SU-DHL-6 (cell line): ENCODE measurements around the gene RGL1.

Experiments used
- H2AFZ ChIP-seq: fragments of 200-600 bp; sonication (generic); 2 replicates; pipeline ENCODE4 v1.6.1; 2014; ENCODE audit warnings: low read depth, mild to moderate bottlenecking, moderate library complexity, mixed read lengths, antibody characterized with exemption, low read length; ENCODE audit not compliant: severe bottlenecking
- H3F3A ChIP-seq: fragments of 200-600 bp; shearing (Covaris generic); 2 replicates; pipeline ENCODE4 v1.6.0; 2016; ENCODE audit warnings: antibody characterized with exemption, mild to moderate bottlenecking; ENCODE audit not compliant: insufficient read depth
- H3K27ac ChIP-seq: fragments of 200-600 bp; sonication (generic); 2 replicates; pipeline ENCODE4 v1.5.1; 2016; ENCODE audit warnings: low read depth, mild to moderate bottlenecking, low read length, moderate library complexity, mixed read lengths
- H3K27me3 ChIP-seq: fragments of 200-600 bp; sonication (generic), shearing (Covaris generic); 2 replicates; pipeline ENCODE4 v1.6.0; 2014; ENCODE audit warnings: mild to moderate bottlenecking, low read length
- H3K36me3 ChIP-seq: fragments of 200-600 bp; sonication (generic); 2 replicates; pipeline ENCODE4 v1.6.1; 2014; ENCODE audit warnings: mild to moderate bottlenecking, low read length, mixed read lengths
- H3K4me2 ChIP-seq: fragments of 300-600, 200-600 bp; shearing (Covaris generic), sonication (generic); 2 replicates; pipeline ENCODE4 v1.6.0; 2014; ENCODE audit warnings: low read length, low read depth, mild to moderate bottlenecking; ENCODE audit not compliant: poor library complexity, severe bottlenecking
- H3K4me3 ChIP-seq: fragments of 200-600 bp; sonication (generic); 2 replicates; pipeline ENCODE4 v1.5.1; 2014; ENCODE audit warnings: antibody characterized with exemption, low read length, mild to moderate bottlenecking, mixed read lengths; ENCODE audit not compliant: insufficient read depth, poor library complexity, severe bottlenecking
- H3K79me2 ChIP-seq: fragments of 200-600 bp; sonication (generic); 2 replicates; pipeline ENCODE4 v1.6.1; 2014; ENCODE audit warnings: mild to moderate bottlenecking, low read length, moderate library complexity; ENCODE audit not compliant: insufficient read depth
- H3K9ac ChIP-seq: fragments of 200-600 bp; sonication (generic); 2 replicates; pipeline ENCODE4 v1.7.0; 2014; ENCODE audit warnings: mild to moderate bottlenecking, low read length
- H3K9me2 ChIP-seq: fragments of 200-600 bp; sonication (generic); replicated peaks from 2 replicates; pipeline ENCODE4 v1.6.1; 2014; ENCODE audit warnings: low read length; ENCODE audit not compliant: insufficient read depth
- H3K9me3 ChIP-seq: fragments of 200-600 bp; sonication (generic); 2 replicates; pipeline ENCODE4 v1.6.1; 2014; ENCODE audit warnings: low read length, mixed read lengths; ENCODE audit not compliant: insufficient read depth
- H4K20me1 ChIP-seq: fragments of 200-600 bp; sonication (generic); 2 replicates; pipeline ENCODE4 v1.6.1; 2014; ENCODE audit warnings: low read depth, mild to moderate bottlenecking, antibody characterized with exemption, low read length, moderate library complexity, mixed read lengths
- EZH2phosphoT487 ChIP-seq: fragments of 200-600 bp; sonication (generic), shearing (Covaris generic); conservative IDR thresholded peaks from 2 replicates; pipeline ENCODE4 v1.6.1; 2018; ENCODE audit warnings: mild to moderate bottlenecking, antibody characterized with exemption, low read length, moderate library complexity, mixed read lengths
- TF ChIP-seq, protein P1 (sequence below): fragments of 200-600 bp; sonication (generic); IDR thresholded peaks from one replicate; pipeline ENCODE4 v1.5.1; 2017; ENCODE audit warnings: antibody characterized with exemption, mild to moderate bottlenecking, low read length, moderate library complexity; ENCODE audit not compliant: insufficient read depth, poor library complexity, severe bottlenecking

RGL1 gene

DNA sequence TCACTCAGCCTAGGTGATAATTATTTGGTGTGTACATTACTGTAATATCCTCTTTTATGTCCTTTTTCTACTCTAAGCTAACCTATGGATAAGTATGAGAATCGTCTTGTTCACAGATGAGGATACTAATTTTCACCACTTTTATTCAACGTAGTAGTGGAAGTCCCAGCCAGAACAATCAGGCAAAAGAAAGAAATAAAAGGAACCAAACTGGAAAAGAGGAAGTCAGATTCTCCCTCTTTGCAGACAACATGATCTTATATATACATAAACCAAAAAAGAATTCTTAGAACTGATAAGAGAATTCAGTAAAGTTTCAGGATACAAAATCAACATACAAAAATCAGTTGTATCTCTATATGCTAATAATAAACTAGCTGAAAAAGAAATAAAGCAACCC, 12.6 kb upstream of the RGL1 start:
- H2AFZ ChIP-seq = no peak overlapping the region
- H3K4me3 ChIP-seq = no peak overlapping the region
- TF ChIP-seq EZH2phosphoT487 = no peak
- TF ChIP-seq, protein P1, sequence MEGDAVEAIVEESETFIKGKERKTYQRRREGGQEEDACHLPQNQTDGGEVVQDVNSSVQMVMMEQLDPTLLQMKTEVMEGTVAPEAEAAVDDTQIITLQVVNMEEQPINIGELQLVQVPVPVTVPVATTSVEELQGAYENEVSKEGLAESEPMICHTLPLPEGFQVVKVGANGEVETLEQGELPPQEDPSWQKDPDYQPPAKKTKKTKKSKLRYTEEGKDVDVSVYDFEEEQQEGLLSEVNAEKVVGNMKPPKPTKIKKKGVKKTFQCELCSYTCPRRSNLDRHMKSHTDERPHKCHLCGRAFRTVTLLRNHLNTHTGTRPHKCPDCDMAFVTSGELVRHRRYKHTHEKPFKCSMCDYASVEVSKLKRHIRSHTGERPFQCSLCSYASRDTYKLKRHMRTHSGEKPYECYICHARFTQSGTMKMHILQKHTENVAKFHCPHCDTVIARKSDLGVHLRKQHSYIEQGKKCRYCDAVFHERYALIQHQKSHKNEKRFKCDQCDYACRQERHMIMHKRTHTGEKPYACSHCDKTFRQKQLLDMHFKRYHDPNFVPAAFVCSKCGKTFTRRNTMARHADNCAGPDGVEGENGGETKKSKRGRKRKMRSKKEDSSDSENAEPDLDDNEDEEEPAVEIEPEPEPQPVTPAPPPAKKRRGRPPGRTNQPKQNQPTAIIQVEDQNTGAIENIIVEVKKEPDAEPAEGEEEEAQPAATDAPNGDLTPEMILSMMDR = no peak
- H3F3A ChIP-seq = no peaks in the 10 kb centered on the region
- H3K9me2 ChIP-seq = no peaks in the 10 kb centered on the region
- H3K27me3 ChIP-seq = no peaks in the 10 kb centered on the region; the same call in 1 of the 2 replicates
- H3K4me2 ChIP-seq = no peak overlapping the region
- H4K20me1 ChIP-seq = no peaks in the 10 kb centered on the region
- H3K79me2 ChIP-seq = no peaks in the 10 kb centered on the region
- no peaks in the 10 kb centered on the region for H3K9me3 ChIP-seq
- no peak overlapping the region for H3K9ac ChIP-seq
- no peaks in the 10 kb centered on the region for H3K36me3 ChIP-seq
- H3K27ac ChIP-seq = no peak overlapping the region

GRCh38 chr1:183794088-183794487, 10.8 kb upstream of the RGL1 start:
- Histone ChIP-seq H3K4me2 (no peak overlapping the region), H3K9ac (no peak overlapping the region), H3K79me2 (no peaks in the 10 kb centered on the region), H4K20me1 (no peaks in the 10 kb centered on the region), H3F3A (no peaks in the 10 kb centered on the region), H3K27ac (no peak overlapping the region), H2AFZ (no peak overlapping the region), H3K4me3 (no peak overlapping the region), H3K9me3 (no peaks in the 10 kb centered on the region), H3K9me2 (no peaks in the 10 kb centered on the region), H3K27me3 (no peaks in the 10 kb centered on the region; the same call in 1 of the 2 replicates), H3K36me3 (no peaks in the 10 kb centered on the region)
- TF ChIP-seq, protein P1 = no peak
- no peak for TF ChIP-seq EZH2phosphoT487

DNA sequence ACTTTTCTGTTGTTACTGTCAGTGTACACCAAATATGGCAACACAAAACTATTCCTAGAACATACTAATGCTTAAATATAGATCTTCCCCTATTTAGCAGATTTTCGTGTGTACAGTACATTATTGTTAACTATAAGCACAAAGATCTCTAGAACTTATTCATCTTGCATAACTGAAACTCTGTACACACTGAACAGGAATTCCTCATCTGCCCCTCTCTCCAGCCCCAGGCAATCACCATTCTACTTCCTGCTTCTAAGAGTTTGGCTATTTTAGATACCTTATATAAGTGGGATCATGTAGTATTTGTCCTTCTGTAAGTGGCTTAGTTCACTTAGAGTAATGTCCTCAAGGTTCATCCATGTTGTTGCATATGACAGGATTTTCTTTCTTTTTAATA, 4.5 kb upstream of the RGL1 start:
- TF ChIP-seq, protein P1 = no peak
- TF ChIP-seq EZH2phosphoT487 = no peak
- Histone ChIP-seq H3K79me2 (no peaks in the 10 kb centered on the region), H2AFZ (no peak overlapping the region), H3K27me3 (no peaks in the 10 kb centered on the region), H3F3A (no peaks in the 10 kb centered on the region), H3K9ac (no peak overlapping the region), H3K9me2 (no peaks in the 10 kb centered on the region), H3K27ac (no peak overlapping the region), H3K4me2 (no peak overlapping the region), H3K36me3 (no peaks in the 10 kb centered on the region), H4K20me1 (no peaks in the 10 kb centered on the region), H3K4me3 (no peak overlapping the region), H3K9me3 (no peaks in the 10 kb centered on the region)

DNA sequence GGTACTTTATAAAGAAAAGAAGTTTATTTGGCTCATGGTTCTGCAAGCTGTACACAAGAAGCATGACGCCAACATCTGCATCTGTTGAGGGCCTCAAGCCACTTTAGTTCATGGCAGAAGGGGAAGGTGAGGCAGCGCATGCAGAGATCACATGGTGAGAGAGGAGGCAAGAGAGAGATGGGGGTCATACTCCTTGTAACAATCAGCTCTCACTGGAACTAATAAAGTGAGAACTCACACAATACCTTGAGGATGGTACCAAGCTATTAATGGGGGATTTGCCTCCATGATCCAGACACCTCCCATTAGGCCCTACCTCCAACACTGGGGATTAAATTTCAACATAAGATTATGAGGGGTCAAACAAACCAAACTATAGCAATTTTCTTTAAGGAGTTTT, 3.3 kb upstream of the RGL1 start:
- H3F3A ChIP-seq = no peaks in the 10 kb centered on the region
- no peaks in the 10 kb centered on the region for H4K20me1 ChIP-seq
- H3K27me3 ChIP-seq = no peaks in the 10 kb centered on the region
- H3K9ac ChIP-seq = no peak overlapping the region
- no peaks in the 10 kb centered on the region for H3K36me3 ChIP-seq
- TF ChIP-seq EZH2phosphoT487 = no peak
- TF ChIP-seq, protein P1 = no peak
- H3K9me3 ChIP-seq = no peaks in the 10 kb centered on the region
- H3K9me2 ChIP-seq = no peaks in the 10 kb centered on the region
- no peak overlapping the region for H3K27ac ChIP-seq
- H3K79me2 ChIP-seq = no peaks in the 10 kb centered on the region
- H2AFZ ChIP-seq = no peak overlapping the region
- H3K4me3 ChIP-seq = no peak overlapping the region
- H3K4me2 ChIP-seq = no peak overlapping the region
